Measurements from ENCODE around the gene NEK3.
"Not testable (repeated sequence)": the region's sequence is repeated elsewhere in the genome, so short reads cannot be mapped to it uniquely, and the experiment has no call there.

The NEK3 gene

DNA sequence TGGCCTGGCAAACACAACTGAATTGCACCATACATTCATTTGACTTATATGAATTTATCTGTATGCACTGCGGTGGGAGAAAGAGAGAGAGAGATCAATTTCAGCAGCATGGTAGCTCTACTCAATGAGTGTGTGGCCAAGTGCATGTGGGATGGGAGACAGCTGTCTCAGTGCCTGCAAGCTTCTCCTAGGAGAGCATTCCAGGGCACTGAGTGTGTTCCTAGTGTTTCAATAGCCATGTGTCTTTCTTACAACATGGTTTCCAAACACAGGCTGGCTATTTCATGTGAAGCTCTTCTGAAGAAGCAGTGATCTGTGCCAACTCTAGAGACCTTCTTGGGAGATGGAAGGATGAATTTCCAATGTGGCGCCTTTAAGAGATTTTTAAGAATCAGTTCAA is 74.0 kb downstream of the NEK3 start:
- H2AFZ ChIP-seq (ENCODE audit: low read length): no peak overlapping the region
- no peaks in the 10 kb centered on the region for H4K20me1 ChIP-seq (ENCODE audit: insufficient read depth, low read length)
- no peaks in the 10 kb centered on the region for H3F3A ChIP-seq (ENCODE audit: insufficient read depth, low read length)
- no peak overlapping the region for H3K4me3 ChIP-seq (ENCODE audit: low read depth, low read length, poor library complexity, severe bottlenecking)
- no peak overlapping the region for H3K9ac ChIP-seq (ENCODE audit: low read length)
- H3K4me2 ChIP-seq (ENCODE audit: low read length): no peak overlapping the region
- no peak for TF ChIP-seq EZH2 (IDR thresholded peaks at IDR 0.05; ENCODE audit: borderline replicate concordance, low read length)
- no peak for TF ChIP-seq CTCF (IDR thresholded peaks at IDR 0.05; ENCODE audit: low read length)
- H3K27ac ChIP-seq (ENCODE audit: low read depth, low read length, poor library complexity, severe bottlenecking): no peak overlapping the region
- no peaks in the 10 kb centered on the region for H3K9me2 ChIP-seq (ENCODE audit: low read depth, low read length)
- H3K79me2 ChIP-seq (ENCODE audit: insufficient read depth, low read length): no peaks in the 10 kb centered on the region
- H3K36me3 ChIP-seq (ENCODE audit: insufficient read depth, low read length): no peaks in the 10 kb centered on the region
- no peaks in the 10 kb centered on the region for H3K9me3 ChIP-seq (ENCODE audit: low read length)
- 0 out of 2 replicates have a peak, but pooled peaks cover 4% of the 10 kb centered on the region for H3K27me3 ChIP-seq (ENCODE audit: insufficient read depth, low read length)
- no peaks in the 10 kb centered on the region for H3K4me1 ChIP-seq (ENCODE audit: insufficient read depth, low read length, severe bottlenecking)

GRCh38 chr13:52084981-52085380 is 74.4 kb downstream of the NEK3 start:
- H3K79me2 ChIP-seq (ENCODE audit: insufficient read depth, low read length); H3K9ac ChIP-seq (ENCODE audit: low read length); H3K9me3 ChIP-seq (ENCODE audit: low read length); H3K4me2 ChIP-seq (ENCODE audit: low read length); H3K4me3 ChIP-seq (ENCODE audit: low read depth, low read length, poor library complexity, severe bottlenecking); H3K27ac ChIP-seq (ENCODE audit: low read depth, low read length, poor library complexity, severe bottlenecking); H4K20me1 ChIP-seq (ENCODE audit: insufficient read depth, low read length); H3K9me2 ChIP-seq (ENCODE audit: low read depth, low read length); H3K36me3 ChIP-seq (ENCODE audit: insufficient read depth, low read length); H3K4me1 ChIP-seq (ENCODE audit: insufficient read depth, low read length, severe bottlenecking); H3F3A ChIP-seq (ENCODE audit: insufficient read depth, low read length); H2AFZ ChIP-seq (ENCODE audit: low read length); H3K27me3 ChIP-seq (ENCODE audit: insufficient read depth, low read length): not testable (repeated sequence)
